GM12878 (cell line): ENCODE measurements around the gene LHFPL3. TPM values are rescaled to one million over a fixed set of nuclear protein-coding genes. Genes with fewer than 3 reads are reported as not detected.

Experiments
- ATAC-seq: fragments of 200-7000 bp; cut with Tn5 transposase; 3 replicates; pipeline ENCODE4 v1.9.1; 2020; ENCODE audit warnings: mild to moderate bottlenecking, moderate library complexity
- BruUV-seq: library from RNA; stranded (reverse); fragments of 400-500 nt; replicated peaks from 2 replicates; lab custom pipeline; 2021; lab: Mats Ljungman, UMichigan
- CTCF ChIA-PET: fragments of 300-600 bp; sonication (Branson Sonifier 250); formaldehyde crosslinking; extraction: SDS; loops from one replicate; lab custom pipeline; 2021; ENCODE audit warnings: inconsistent platforms; lab: Yijun Ruan, JAX
- POLR2A ChIA-PET: fragments of 350-600 bp; formaldehyde crosslinking; extraction: SDS; loops from one replicate; lab custom pipeline; 2021; ENCODE audit warnings: inconsistent platforms; lab: Charles Lee
- RAD21 ChIA-PET: fragments of 300-600 bp; sonication (Branson Sonifier 250); formaldehyde crosslinking; loops from one replicate; lab custom pipeline; 2023; ENCODE audit warnings: antibody characterized with exemption; ENCODE audit not compliant: unreplicated experiment; lab: Charles Lee
- SMC1A ChIA-PET: fragments of 300-600 bp; sonication (Branson Sonifier 250); formaldehyde crosslinking; loops from one replicate; lab custom pipeline; 2023; ENCODE audit not compliant: unreplicated experiment, uncharacterized antibody; lab: Charles Lee
- DNase-seq: peaks from one replicate; pipeline ENCODE4 v3.0.0-alpha.2; 2011; ENCODE audit warnings: low read depth, low spot score
- FAIRE-seq: peaks from 3 replicates; lab custom pipeline; 2011; peaks lifted over from hg19 to GRCh38; lab: Jason Lieb, UNC
- H2AFZ ChIP-seq: 2 replicates; pipeline ENCODE4 v1.6.0; 2011; ENCODE audit warnings: low read depth, low read length, control low read depth; ENCODE audit not compliant: control insufficient read depth
- H3K27ac ChIP-seq: 2 replicates; pipeline ENCODE4 v1.5.1; 2011; ENCODE audit warnings: control low read depth; ENCODE audit not compliant: control insufficient read depth, insufficient read depth
- H3K27me3 ChIP-seq, 2 experiments: replicated peaks in 1 of 2; 2 replicates each; pipeline versions ENCODE4 v1.6.0 to v1.6.1; 2011; ENCODE audit warnings: low read length in 1 of 2; ENCODE audit not compliant: control insufficient read depth in 2 of 2, insufficient read depth in 2 of 2
- H3K36me3 ChIP-seq, 2 experiments: 2 replicates each; pipeline ENCODE4 v1.5.1; 2011; ENCODE audit warnings: low read length in 1 of 2; ENCODE audit not compliant: control insufficient read depth in 2 of 2, insufficient read depth in 2 of 2
- H3K4me1 ChIP-seq: 2 replicates; pipeline ENCODE4 v1.6.1; 2011; ENCODE audit warnings: mild to moderate bottlenecking, low read length, moderate library complexity, mixed read lengths; ENCODE audit not compliant: control insufficient read depth, insufficient read depth
- H3K4me2 ChIP-seq: 2 replicates; pipeline ENCODE4 v1.6.0; 2011; ENCODE audit warnings: control low read depth; ENCODE audit not compliant: control insufficient read depth, insufficient read depth
- H3K4me3 ChIP-seq: fragments of 200-600 bp; sonication (generic); 2 replicates; pipeline ENCODE4 v1.5.1; 2016
- H3K79me2 ChIP-seq: 2 replicates; pipeline ENCODE4 v1.6.0; 2011; ENCODE audit warnings: low read length; ENCODE audit not compliant: control insufficient read depth, insufficient read depth
- H3K9ac ChIP-seq: 2 replicates; pipeline ENCODE4 v1.8.0; 2011; ENCODE audit warnings: low read length, control low read depth, mixed read lengths; ENCODE audit not compliant: control insufficient read depth, insufficient read depth
- H3K9me3 ChIP-seq: replicated peaks from 3 replicates; pipeline ENCODE4 v1.5.1; 2011; ENCODE audit warnings: mild to moderate bottlenecking, low read length; ENCODE audit not compliant: control insufficient read depth, insufficient read depth
- H4K20me1 ChIP-seq: 2 replicates; pipeline ENCODE4 v1.6.0; 2011; ENCODE audit not compliant: control insufficient read depth, insufficient read depth
- EZH2 ChIP-seq: IDR thresholded peaks from 2 replicates; pipeline ENCODE4 v1.6.1; 2012; ENCODE audit warnings: low read depth, mild to moderate bottlenecking, control low read depth, inconsistent platforms, low read length, borderline replicate concordance; ENCODE audit not compliant: control insufficient read depth
- HDAC2 ChIP-seq: fragments of 200-600 bp; sonication (generic); IDR thresholded peaks from 2 replicates; pipeline ENCODE4 v1.6.1; 2017
- MAX ChIP-seq: IDR thresholded peaks from 2 replicates; pipeline ENCODE4 v1.6.1; 2012; ENCODE audit warnings: low read depth, low read length, improper control_type of control experiment
- NFYB ChIP-seq: IDR thresholded peaks from 2 replicates; pipeline ENCODE4 v1.6.1; 2011; ENCODE audit warnings: low read depth, mild to moderate bottlenecking, low read length, improper control_type of control experiment, moderate library complexity; ENCODE audit not compliant: insufficient read depth
- NKRF ChIP-seq: fragments of 450-650 bp; conservative IDR thresholded peaks from 2 replicates; pipeline ENCODE4 v1.6.1; 2017; ENCODE audit warnings: mild to moderate bottlenecking, moderate library complexity
- POLR2A ChIP-seq: IDR thresholded peaks from 2 replicates; pipeline ENCODE4 v1.6.1; 2011; ENCODE audit warnings: low read depth, mild to moderate bottlenecking, low read length
- RCOR1 ChIP-seq: conservative IDR thresholded peaks from 2 replicates; pipeline ENCODE4 v1.6.1; 2012; ENCODE audit warnings: low read depth, low read length, improper control_type of control experiment
- WGBS: methylation state at CpG from one replicate; pipeline ENCODE4 v1.1.6; 2016; ENCODE audit warnings: low lambda C conversion rate; ENCODE audit not compliant: insufficient replicate concordance, insufficient coverage; ENCODE audit errors: missing lambda C conversion rate; 5-methylcytosine and 5-hydroxymethylcytosine counted together
- in situ Hi-C: fragments of 300-500 bp; cut with MboI; formaldehyde crosslinking; loops from 9 replicates; pipeline ENCODE4 v1.14.3; 2018; ENCODE audit warnings: mixed read lengths
- intact Hi-C: fragments of 100-400 bp; cut with micrococcal nuclease; formaldehyde crosslinking; loops from one replicate; pipeline ENCODE4 v1.14.2; 2022; ENCODE audit not compliant: unreplicated experiment
- polyA plus RNA-seq, 11 experiments: library from polyadenylated mRNA; depleted of rRNA in 4 of 11; unstranded in 6 of 11; stranded (reverse) in 5 of 11; fragments of >200 nt; fragmentation: Nextera tagmentation in 4 of 11; fragmentation: Illumina TruSeq in 1 of 11; extraction: Ambion mirVana in 4 of 11; extraction: Trizol in 1 of 11; gene quantifications; 1 replicate in 1 of 11; 2 replicates in 10 of 11; pipeline versions ENCODE4 v1.2.1 to v1.2.3, GENCODE V29; 2011 to 2016; ENCODE audit warnings: inconsistent platforms in 2 of 11, missing spikeins in 2 of 11, low read depth in 1 of 11
- total RNA-seq, 4 experiments: library from RNA; depleted of rRNA in 3 of 4; stranded (reverse); fragments of >200 nt in 3 of 4; fragmentation: Illumina TruSeq in 1 of 4; extraction: Trizol in 1 of 4; gene quantifications; 2 replicates each; pipeline versions ENCODE4 v1.2.1 to v1.2.3, GENCODE V29; 2013 to 2021

Gene LHFPL3
- total and polyA plus RNA-seq, 10 of the 15 experiments (the other 5 are each of a cell fraction or from before 2014, with no cell fraction given): 0.09 TPM; not detected in 9

DNA sequence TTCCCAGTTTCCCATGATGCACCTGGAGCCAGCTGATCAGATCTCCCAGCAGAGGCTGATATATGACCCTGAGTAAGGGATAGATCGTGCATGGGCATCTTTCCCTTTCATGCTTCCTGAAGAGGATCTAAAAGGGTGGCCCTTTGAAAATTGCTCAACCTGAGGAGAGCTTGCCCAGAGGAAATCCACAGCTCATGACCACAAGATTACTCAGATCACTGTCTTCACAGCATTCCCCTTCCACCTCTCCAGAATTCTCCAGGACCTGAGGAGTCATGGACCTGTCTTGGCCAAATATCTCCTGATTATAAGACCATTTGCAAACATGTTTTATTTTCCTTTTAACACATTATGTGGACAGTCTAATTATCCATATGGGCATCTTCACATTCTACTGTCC is 328.1 kb downstream of the LHFPL3 start:
- no peaks in the 10 kb centered on the region for H3K79me2 ChIP-seq
- H3K4me2 ChIP-seq: no peak overlapping the region
- no peak for DNase-seq
- ChIA-PET RAD21 (no interaction called here), CTCF (interaction anchor here (1.7 kb wide), 1 partner anchor 13 kb away, joined by 7 read pairs; no protein-coding TSS in a partner anchor), POLR2A (no interaction called here), SMC1A (no interaction called here)
- H3K27ac ChIP-seq: no peak overlapping the region
- H3K9ac ChIP-seq: no peak overlapping the region
- no peaks in the 10 kb centered on the region for H3K9me3 ChIP-seq
- no peaks in the 10 kb centered on the region; a peak in 1 of 4 replicates for H3K27me3 ChIP-seq
- ATAC-seq: no peak
- no peak for FAIRE-seq
- no TSS peak for BruUV-seq
- H2AFZ ChIP-seq: no peak overlapping the region
- in situ Hi-C loops (no loop called here), intact Hi-C loops (loop anchor here (10.0 kb wide), 1 partner anchor 868 kb away; the partner anchor contains the start of gene PUS7)
- no peaks in the 10 kb centered on the region for H3K4me1 ChIP-seq
- no peak for TF ChIP-seq POLR2A
- no peak for TF ChIP-seq NKRF
- TF ChIP-seq RCOR1: no peak
- TF ChIP-seq NFYB: no peak
- TF ChIP-seq MAX: no peak
- TF ChIP-seq EZH2: no peak
- no peak for TF ChIP-seq HDAC2
- no peaks in the 10 kb centered on the region for H3K36me3 ChIP-seq
- no peaks in the 10 kb centered on the region for H4K20me1 ChIP-seq
- H3K4me3 ChIP-seq: no peak overlapping the region
- 0% methylated on average over 1 of the region's 1 CpG for WGBS
